Non-pigmented ciliary epithelial cell (primary cell): ENCODE data around the gene SNED1.

Source experiments
- DNase-seq: peaks from one replicate; pipeline ENCODE4 v3.0.0-alpha.2; 2010; ENCODE audit warnings: low read depth

SNED1 gene

DNA sequence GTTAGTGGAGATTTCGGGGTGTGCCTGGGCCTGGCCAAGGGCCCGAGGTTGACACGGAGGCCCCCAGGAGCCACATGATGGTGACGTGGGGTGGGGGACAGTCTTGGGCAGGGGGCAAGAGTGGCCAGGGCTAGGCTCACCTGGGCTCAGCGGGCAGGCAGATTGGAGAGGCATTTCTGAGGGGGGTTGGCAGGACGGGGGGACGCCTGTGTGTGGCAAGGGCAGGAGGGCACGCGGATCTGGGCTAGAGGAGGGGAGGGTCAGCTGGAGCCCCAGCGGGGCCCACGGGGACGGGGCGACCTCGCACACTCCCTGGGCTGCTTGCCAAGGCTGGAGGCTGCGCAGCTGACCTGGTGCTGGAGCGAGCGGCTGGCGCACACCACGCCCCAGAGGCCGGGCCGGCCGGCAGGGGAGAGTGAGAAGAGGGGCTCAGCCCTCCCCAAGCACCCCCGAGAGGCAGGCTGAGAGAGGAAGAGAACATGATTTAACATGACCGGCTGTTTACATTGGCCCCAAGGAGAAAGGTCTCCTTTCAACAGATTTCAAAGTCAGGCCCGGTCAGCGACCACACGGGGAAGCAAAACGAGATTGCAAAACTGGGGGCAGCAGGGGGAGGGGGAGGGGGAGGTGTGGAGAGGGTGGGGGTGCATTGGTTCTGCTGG is 38.0 kb upstream of the SNED1 start:
- no peak for DNase-seq

DNA sequence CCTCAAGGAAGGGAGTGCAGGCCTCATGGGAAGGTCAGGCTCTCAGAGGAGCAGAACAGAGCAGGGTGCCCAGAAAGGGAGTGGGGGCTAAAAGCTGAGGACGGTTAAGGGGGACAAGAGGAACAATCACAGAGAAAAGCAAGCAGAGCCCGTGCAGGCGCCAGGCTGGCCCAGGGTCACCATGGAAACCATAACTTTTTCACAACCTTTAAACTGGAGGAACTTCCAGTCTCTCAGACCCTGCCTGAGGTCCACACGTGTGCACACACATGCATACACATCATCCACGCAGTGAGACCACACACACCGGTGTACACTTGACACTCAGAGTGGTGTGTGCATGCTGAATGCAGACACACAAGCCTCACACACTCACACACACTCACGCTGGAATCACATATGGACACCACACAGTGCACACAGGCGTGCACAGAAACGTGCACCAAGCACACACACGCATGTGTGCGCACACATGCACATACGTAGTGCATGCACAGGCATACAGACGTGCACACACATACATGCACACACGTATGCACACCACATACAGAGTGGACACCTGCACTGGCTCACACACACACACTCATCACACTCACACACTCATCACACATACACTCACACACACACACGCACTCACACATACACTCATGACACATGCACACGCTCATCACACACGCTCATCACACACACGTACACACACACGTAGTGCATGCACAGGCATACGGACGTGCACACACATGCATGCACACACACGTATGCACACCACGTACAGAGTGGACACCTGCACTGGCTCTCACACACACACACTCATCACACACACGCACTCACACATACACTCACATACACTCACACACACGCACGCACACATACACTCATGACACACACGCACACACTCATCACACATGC is 37.2 kb upstream of the SNED1 start:
- DNase-seq, result no peak

DNA sequence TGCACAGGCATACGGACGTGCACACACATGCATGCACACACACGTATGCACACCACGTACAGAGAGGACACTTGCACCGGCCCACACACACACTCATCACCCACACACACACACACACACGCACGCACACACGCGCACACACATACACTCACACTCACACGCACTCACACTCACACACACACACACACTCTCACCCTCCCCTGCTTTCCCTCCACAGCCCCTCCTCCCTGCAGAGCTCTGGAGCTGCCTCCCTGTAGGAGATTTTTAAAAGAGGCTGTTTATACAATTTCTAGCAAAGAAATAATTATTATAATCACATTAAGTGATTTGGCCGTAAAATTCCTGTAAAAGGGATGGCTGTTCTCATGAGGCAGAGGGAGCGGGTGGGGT is 36.5 kb upstream of the SNED1 start:
- no peak for DNase-seq

DNA sequence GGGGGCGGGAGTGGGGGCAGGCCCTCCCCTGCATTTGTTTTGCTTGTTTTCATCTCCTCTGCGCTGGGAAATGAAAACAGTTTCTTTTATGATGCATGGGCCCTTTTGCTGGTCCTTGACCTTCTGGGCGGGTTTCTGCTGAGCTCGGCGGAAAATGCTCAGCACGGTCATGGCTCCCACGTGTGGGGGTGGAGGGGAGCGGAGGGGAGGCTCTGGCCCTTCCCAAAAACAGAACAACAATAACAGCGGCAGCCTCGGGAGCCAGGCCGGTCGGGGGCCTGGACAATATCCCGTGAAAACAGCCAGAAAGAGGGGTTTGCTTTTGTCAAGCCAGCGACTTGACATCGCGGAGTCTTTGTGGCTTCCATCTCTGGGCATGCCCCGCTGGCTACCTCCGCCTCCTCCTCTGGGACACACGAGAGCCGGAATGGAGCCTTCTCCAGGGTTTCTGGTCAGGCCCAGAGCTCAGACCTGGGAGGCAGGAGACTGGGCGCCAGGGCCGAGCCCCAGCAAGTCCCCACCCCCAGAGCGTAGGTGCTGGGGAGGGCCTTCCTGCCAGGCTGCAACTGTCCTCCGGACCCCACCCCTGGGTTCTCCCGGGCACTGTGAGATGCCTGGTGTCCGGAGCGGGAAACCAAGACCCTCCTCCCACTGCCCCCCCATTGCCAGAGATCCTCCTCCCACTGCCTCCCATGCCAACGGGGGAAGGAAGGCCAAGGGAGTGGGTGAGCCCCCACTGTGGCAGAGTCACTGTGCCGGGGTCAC is 35.9 kb upstream of the SNED1 start:
- no peak for DNase-seq

DNA sequence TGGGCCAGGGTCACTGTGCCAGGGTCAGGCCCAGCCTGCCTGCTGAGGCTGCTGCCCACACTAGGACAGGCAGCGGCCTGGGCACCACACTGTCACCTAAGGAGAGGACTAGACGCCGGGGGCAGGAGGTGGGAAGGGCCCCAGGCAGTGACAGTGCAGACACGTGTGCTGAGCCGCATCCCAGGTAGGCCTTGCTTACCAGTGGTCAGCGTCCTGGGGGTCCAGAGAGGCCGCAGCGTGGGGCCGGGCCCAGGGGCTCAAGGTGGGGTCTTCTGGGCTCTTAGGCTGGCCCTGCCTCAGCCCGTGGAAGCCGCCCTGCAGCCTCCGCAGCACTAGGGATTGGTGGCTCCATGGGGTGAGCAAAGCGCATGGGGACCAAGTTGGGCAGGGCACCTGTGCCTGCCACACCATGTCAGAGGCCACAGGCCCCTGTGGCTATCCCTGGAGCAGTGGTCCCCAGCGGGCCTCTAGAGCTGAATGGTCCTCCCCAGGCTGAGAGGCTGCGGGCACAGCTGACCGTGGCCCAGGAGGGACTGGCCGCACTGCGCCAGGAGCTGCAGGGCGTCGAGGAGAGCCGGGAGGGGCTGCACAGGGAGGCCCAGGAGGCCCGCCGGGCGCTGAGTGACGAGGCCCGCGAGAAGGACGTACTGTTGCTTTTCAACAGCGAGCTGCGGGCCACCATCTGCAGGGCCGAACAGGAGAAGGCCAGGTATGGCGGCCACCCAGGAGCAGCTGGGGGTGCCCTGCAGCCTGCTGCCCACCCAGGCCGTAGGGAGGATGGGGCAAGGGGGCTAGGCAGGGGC is 35.2 kb upstream of the SNED1 start:
- DNase-seq, result no peak

DNA sequence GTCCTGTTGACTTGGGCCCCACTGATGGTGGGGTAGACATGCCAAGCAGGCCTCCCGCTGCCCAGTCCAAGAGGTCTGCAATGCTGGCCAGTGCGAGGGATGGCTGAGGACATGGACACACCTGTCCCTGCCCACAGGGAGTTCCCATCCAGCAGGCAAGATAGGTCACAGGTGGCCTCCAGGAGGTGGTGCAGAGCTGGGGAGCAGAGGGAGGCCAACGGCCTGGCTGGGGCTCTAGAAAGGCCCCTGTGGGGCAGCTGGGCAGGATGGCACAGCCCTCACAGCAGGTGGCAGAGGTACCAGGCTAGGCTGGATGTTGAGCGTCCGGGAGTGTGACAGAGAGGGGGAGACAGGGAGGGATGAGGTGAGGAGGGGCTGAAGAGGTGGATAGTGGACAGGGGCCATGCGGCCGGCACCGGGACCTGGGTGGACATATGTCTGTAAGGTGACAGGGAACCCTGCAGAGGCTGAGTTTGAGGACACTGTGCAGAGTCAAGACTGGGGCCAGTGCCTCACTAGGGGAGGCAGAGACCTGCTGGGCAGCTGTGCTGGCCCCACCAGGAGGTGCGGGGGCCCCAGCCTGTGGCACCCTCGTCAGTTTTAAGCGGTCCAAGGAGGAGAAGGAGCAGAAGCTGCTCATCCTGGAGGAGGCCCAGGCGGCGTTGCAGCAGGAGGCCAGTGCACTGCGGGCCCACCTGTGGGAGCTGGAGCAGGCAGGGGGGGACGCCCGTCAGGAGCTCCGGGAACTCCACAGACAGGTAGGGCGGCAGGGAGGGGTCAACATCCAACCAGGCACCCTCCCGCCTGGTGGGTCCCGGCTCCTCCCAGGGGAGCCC is 34.3 kb upstream of the SNED1 start:
- no peak for DNase-seq

DNA sequence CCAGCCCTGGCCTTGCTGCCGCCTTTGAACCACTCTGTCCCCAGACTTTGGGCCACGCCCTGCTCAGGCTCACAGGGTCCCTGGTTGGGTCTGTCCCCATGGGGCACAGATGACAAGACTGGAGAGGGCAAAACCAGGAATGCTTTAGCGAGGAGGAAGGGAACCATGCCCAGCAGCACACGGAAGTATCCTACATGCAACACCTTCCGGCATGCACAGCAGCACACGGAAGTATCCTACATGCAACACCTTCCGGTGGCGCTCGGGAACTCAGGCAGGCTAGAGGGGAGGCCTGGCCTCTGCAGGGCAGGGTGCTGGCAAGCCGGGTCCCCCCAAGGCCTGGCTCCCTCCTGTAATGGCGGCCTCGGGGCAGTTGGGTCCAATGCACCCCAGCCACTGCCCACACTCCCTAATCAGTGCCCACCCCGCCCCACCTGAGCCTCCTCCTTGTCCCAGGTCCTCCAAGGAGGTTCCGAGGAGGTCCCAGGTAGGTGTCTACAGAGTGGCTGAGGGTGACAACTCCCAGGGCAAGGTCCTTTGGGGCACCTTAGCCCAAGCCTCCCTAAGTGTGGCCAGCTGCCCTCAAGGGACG is 33.6 kb upstream of the SNED1 start:
- no peak for DNase-seq

DNA sequence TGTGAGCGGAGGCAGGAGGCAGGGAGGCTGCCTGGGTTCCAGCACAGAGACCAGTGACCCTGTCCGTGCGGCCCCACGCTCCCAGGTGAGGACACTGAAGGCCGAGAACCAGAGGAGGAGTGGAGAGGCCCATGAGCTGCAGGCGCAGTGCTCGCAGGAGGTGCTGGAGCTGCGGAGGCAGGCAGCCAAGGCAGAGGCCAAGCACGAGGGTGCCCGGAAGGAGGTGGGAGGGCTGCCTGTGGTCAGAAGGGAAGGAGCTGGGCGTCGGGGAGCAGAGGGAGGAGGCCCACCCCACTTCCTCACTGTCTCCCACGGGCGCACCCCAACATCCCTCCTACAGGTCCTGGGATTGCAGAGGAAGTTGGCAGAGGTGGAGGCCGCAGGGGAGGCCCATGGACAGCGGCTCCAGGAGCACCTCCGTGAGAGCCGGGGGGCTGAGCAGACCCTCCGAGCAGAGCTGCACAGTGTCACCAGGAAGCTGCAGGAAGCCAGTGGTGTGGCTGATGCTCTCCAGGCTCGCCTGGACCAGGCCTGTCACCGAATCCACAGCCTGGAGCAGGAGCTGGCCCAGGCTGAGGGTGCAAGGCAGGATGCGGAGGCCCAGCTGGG is 33.0 kb upstream of the SNED1 start:
- DNase-seq, result no peak

DNA sequence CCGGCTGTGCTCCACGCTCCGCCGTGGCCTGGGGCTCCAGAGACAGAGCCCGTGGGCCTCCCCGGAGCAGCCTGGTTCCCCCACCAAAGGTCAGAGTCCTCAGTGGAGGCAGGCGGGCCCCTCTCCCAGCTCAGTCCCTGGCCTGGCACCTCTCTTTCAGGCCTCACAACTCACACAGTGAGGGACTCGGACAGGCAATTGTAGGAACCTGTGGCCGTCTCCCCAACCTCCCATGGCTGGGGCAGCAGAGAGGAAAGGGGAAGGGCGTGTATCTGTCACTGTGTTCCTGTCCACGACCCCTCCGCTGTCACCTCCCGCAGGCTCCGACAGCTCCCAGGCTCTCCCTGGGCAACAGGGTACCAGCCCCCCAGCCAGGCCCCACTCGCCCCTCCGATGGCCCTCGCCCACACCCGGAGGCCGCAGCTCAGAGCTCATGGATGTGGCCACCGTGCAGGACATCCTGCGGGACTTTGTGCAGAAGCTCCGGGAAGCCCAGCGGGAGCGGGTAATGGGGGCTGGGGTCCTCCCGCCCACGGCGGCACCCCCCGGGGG is 32.4 kb upstream of the SNED1 start:
- DNase-seq, result no peak

DNA sequence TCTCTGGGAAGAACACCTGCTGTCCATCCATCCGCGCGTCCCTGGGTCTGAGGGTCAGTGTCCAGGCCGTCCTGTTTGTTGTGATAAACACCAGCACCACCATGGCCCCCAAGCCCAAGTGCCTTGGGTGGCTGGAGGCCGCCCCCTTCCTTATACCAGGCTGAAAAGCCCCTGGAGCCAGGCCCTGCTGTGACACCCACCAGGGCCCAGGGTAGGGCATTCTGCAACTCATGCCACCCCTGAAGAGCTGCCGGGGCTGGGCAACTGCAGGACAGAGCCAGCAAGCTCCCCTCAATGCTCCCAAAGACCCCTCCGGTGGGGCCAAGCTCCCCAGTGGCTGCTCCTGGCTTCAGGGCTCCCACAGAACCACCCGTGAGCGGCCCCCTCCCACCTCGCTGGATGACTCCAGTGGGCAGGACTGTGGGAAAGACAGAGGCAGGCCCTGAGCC is 31.9 kb upstream of the SNED1 start:
- DNase-seq, result no peak

DNA sequence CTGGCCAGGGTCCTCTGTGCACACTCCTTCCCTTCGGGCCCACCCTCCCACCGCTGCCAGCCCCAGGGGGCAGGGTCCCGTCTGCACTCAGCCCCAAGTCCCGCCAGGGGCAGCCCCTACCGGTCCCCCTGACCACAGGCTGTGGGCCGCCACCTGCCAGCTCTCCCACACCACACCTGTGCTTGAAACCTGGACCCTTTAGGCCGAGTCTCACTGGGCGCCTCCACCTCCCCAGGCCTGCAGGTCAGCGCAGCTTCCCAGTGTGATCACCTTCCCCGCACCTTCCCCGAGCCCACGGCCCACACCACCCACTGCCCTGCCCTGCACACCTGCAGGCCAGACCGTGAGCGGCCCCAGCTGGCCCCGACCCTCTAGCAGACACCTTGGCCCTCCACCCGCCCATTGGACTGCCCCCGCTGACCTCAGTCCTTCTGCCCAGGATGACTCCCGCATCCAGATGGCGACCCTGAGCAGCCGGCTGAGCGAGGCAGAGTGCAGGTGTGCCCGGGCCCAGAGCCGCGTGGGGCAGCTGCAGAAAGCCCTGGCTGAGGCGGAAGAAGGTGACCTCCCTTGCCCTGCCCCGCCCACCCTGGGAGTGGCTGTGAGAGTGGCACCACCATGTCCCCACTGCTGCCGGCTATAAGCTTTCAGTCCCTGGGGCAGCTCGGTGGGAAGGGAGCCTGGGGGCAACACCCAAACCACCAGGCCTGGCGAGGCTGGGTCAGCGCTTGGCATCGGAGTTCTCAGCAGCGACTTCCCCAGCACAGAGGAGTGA is 31.3 kb upstream of the SNED1 start:
- DNase-seq, result no peak

DNA sequence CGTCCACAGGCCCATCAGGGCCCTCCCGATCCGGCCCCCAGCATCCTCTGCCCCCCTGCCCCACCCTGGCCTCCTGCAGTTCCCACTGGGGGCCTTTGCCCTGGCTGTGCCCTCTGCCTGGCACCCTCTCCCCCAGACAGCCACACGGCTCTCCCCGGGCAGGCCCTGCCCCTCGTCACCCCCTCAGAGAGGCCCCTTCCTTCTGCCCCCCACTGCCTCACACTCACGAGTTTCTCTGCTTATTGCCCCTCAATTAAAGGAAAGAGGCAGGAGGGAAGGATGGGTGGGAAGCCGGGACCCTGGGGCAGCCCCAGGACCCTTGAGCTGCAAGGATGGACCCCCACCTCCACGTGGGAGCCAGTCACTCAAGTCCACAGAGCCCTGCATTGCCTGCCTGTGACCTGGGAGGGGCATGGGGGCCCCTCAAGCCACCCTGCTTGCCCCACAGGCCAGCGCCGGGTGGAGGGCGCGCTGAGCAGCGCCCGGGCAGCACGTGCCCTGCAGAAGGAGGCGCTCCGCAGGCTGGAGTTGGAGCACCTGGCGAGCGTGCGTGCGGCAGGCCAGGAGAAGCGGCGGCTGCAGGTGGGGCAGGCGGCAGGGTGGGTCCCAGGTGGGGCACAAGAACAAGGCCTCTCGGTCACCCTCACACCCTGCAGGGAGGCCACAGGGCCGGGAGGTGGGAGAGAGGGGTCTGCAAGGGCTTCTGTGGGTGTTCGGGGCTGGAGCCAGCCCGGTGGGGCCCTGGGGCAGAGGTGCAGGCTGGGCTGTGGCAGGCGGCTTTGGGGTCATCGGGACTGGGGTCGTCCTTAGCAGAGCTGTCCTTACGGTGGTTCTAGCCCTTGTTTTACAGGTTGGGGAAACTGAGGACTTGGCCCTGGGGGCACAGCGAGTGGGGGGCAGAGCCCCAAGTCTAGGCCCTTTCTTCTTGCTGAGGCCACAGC is 30.5 kb upstream of the SNED1 start:
- DNase-seq, result no peak

DNA sequence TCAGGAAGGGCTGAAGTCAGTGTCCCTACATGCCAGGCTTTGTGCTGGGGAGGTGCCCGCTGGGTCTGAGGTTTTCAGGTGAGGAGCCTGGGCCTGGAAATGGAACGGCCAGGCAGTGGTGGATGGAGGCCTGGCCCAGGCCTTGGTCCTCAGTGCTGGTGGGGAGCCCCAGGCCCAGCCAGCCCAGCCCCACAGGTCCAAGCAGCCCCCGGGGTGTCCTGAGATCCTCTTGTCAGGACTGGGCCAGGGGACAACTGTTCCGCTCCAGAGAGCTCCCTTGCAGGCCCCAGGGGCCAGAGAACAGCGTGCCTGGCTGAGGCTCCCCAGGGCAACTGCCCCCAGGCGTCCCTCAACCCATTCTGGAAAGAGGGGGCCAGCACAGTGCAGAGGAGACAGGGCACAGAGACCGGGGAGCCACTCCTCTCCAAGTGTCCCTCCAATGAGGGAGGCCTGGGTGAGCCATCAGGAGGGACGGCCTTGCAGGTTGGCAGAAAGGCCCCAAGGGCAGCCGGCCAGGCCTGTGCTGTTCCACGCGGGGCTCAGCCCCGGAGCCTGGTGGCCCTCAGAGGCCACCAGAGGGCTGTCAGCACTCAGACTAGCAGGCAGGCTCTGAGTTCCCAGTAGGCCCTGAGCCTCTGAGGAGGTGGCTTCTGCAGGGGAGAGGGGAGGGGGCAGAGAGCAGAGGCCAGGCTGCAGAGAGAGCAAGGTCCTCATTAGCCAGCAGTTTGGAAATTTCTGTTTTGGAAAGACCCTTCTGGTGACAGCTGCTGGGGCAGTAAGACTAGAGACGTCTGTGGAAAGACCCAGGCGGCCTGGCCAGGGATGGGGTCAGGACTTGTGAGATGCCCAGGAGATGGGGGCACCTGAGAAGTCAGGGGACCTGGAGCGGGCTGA is 29.4 kb upstream of the SNED1 start:
- DNase-seq, result no peak

DNA sequence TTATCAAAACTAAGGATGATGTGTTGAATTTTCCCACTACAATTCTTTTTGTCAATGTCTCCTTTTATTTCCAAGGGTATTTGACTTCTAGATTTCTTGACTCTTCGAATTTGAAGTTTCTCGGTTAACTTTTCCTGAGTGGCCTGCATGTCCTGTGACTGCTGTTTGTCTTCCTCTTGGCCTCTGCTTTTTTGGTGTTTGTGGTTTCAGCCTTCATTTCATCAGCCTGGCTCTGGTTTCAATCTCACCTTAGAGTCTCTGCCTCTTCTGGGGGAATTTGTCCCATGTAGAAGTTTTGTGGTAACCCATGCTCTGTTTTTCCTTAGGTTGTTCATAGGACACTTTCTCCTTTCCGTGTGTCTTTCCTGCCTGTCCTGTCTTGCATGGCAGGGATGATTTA is 28.3 kb upstream of the SNED1 start:
- no peak for DNase-seq

DNA sequence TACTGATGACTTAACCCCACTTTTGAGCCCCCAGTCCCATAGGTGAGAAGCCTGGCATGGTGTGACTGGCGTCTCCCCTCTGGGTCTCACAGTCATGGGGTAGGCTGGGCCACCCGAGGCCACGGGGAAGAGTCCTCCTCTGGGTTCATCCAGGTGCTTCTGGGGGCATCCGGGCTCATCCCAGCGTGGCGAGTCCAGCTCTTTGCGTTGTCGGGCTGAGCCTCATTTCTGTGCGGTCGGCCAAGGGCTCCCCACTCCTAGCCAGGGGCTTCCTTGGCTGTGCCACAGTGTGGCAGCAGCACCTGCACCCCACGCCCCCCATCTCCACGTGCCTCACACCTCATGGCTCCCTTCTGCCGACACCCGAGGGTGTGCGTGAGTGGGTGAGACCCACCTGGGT is 27.6 kb upstream of the SNED1 start:
- no peak for DNase-seq

DNA sequence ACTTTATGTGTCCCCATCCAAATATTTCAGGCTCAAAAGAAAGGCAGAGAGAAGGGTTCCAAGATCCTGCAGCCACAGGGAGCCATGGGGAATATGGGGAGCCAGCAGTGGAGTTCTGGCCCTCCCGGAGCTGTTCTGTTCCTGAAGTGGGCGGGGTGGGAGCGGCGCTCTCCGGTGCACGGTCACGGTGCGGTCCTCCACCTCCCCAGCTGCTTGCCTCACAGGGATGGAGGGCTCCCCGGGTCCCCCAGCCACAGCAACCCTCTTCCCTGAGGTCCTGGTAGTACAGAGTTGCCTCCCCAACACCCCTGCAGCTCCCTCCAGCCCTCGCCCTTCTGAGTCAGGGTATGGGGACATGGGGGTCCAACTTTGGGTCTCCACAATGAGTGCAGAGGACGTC is 26.2 kb upstream of the SNED1 start:
- DNase-seq, result no peak
